SK-N-MC (cell line): ENCODE results near the gene WNK1.
A peak's percentile ranks its signal among the peaks of the same experiment; 100 is the strongest.

ENCODE experiments used
- DNase-seq: peaks from one replicate; pipeline ENCODE4 v3.0.0-alpha.2; 2011; ENCODE audit warnings: low read depth, low spot score
- H3K27ac ChIP-seq: fragments of 200-600 bp; sonication (generic); 2 replicates; pipeline ENCODE4 v1.5.1; 2016; ENCODE audit warnings: mixed run types
- H3K36me3 ChIP-seq: fragments of 200-600 bp; sonication (generic); 2 replicates; pipeline ENCODE4 v1.6.1; 2017; ENCODE audit warnings: antibody characterized with exemption, low read length, mixed read lengths; ENCODE audit not compliant: insufficient read depth
- H3K4me3 ChIP-seq: fragments of 200-600 bp; sonication (generic); 2 replicates; pipeline ENCODE4 v1.5.1; 2016
- H3K9ac ChIP-seq: fragments of 200-600 bp; sonication (generic); 2 replicates; pipeline ENCODE4 v1.8.0; 2017; ENCODE audit warnings: mixed run types, mixed read lengths; ENCODE audit not compliant: insufficient read length
- H3K9me3 ChIP-seq: fragments of 200-600 bp; sonication (generic); 2 replicates; pipeline ENCODE4 v1.6.1; 2017; ENCODE audit warnings: low read depth, mild to moderate bottlenecking, antibody characterized with exemption, low read length, moderate library complexity, mixed read lengths
- EZH2 ChIP-seq: fragments of 200-600 bp; sonication (generic); IDR thresholded peaks from one replicate; pipeline ENCODE4 v1.6.1; 2017; ENCODE audit warnings: antibody characterized with exemption
- FOXP2 ChIP-seq: optimal IDR thresholded peaks from 2 replicates; pipeline ENCODE3; 2011; ENCODE audit warnings: mild to moderate bottlenecking, moderate library complexity; ENCODE audit not compliant: insufficient read depth; ENCODE audit errors: extremely low read length, control extremely low read depth
- POLR2AphosphoS5 ChIP-seq: IDR thresholded peaks from 2 replicates; pipeline ENCODE4 v1.6.1; 2012; ENCODE audit warnings: mild to moderate bottlenecking, low read depth, low read length, borderline replicate concordance

Gene WNK1

GRCh38 chr12:753611-754472 lies 1.5 kb downstream of the WNK1 start:
- no peak for TF ChIP-seq POLR2AphosphoS5
- no peak for TF ChIP-seq FOXP2
- TF ChIP-seq EZH2, result no peak
- DNase-seq, result no peak
- H3K9me3 ChIP-seq, result no peaks in the 10 kb centered on the region
- H3K9ac ChIP-seq, result peak overlapping the region; percentile 81
- H3K4me3 ChIP-seq, result peak overlapping the region; percentile 80
- no peaks in the 10 kb centered on the region for H3K36me3 ChIP-seq
- no peak overlapping the region for H3K27ac ChIP-seq

- Histone ChIP-seq H3K9me3 (no peaks in the 10 kb centered on the region), H3K4me3 (peak overlapping the region; percentile 80), H3K27ac (no peak overlapping the region), H3K36me3 (no peaks in the 10 kb centered on the region), H3K9ac (peak overlapping the region; percentile 81)
- no peak for DNase-seq
- no peak for TF ChIP-seq POLR2AphosphoS5
- TF ChIP-seq EZH2, result no peak
- TF ChIP-seq FOXP2, result no peak
These were observed 2.1 kb downstream of the WNK1 start for GRCh38 chr12:754473-754820.

- Histone ChIP-seq H3K36me3 (no peaks in the 10 kb centered on the region), H3K27ac (no peak overlapping the region), H3K9ac (peak overlapping the region; percentile 81), H3K9me3 (no peaks in the 10 kb centered on the region), H3K4me3 (peak overlapping the region; percentile 80)
- no peak for DNase-seq
- TF ChIP-seq EZH2, result no peak
- TF ChIP-seq POLR2AphosphoS5, result no peak
- TF ChIP-seq FOXP2, result no peak
These were observed 2.6 kb downstream of the WNK1 start for GRCh38 chr12:754851-755562.

- H3K9me3 ChIP-seq, result no peaks in the 10 kb centered on the region
- DNase-seq, result no peak
- no peak overlapping the region for H3K4me3 ChIP-seq
- H3K9ac ChIP-seq, result no peak overlapping the region
- peaks cover 3% of the 10 kb centered on the region; the same call in 1 of the 2 replicates for H3K36me3 ChIP-seq
- TF ChIP-seq POLR2AphosphoS5, result no peak
- no peak for TF ChIP-seq EZH2
- no peak for TF ChIP-seq FOXP2
- H3K27ac ChIP-seq, result no peak overlapping the region
These were observed 7.2 kb downstream of the WNK1 start for GRCh38 chr12:759628-760027.

- H3K9ac ChIP-seq, result no peak overlapping the region
- peaks cover 3% of the 10 kb centered on the region; the same call in 1 of the 2 replicates for H3K36me3 ChIP-seq
- H3K4me3 ChIP-seq, result no peak overlapping the region
- TF ChIP-seq POLR2AphosphoS5, result no peak
- no peak for TF ChIP-seq FOXP2
- TF ChIP-seq EZH2, result no peak
- no peak overlapping the region for H3K27ac ChIP-seq
- no peaks in the 10 kb centered on the region for H3K9me3 ChIP-seq
- no peak for DNase-seq
These were observed 8.9 kb downstream of the WNK1 start for GRCh38 chr12:761256-761655.

- TF ChIP-seq FOXP2 (no peak), EZH2 (no peak), POLR2AphosphoS5 (no peak)
- H3K9ac ChIP-seq, result no peak overlapping the region
- H3K36me3 ChIP-seq, result peaks cover 3% of the 10 kb centered on the region; the same call in 1 of the 2 replicates
- H3K9me3 ChIP-seq, result no peaks in the 10 kb centered on the region
- DNase-seq, result no peak
- no peak overlapping the region for H3K27ac ChIP-seq
- H3K4me3 ChIP-seq, result no peak overlapping the region
These were observed 13.5 kb downstream of the WNK1 start for GRCh38 chr12:765840-766239.

- Histone ChIP-seq H3K27ac (no peak overlapping the region), H3K9me3 (no peaks in the 10 kb centered on the region), H3K4me3 (no peak overlapping the region), H3K36me3 (no peaks in the 10 kb centered on the region), H3K9ac (no peak overlapping the region)
- no peak for DNase-seq
- TF ChIP-seq POLR2AphosphoS5 (no peak), FOXP2 (no peak), EZH2 (no peak)
These were observed 16.1 kb downstream of the WNK1 start for GRCh38 chr12:768434-768833.

- no peak for DNase-seq
- no peak overlapping the region for H3K9ac ChIP-seq
These were observed 18.1 kb downstream of the WNK1 start for GRCh38 chr12:770479-770878.

More at GRCh38 chr12:770479-770878, 18.1 kb downstream of the WNK1 start:
- H3K9me3 ChIP-seq, result no peaks in the 10 kb centered on the region
- H3K27ac ChIP-seq, result 0 out of 2 replicates have a peak overlapping the region, but pooled peaks have one; percentile 19
- TF ChIP-seq FOXP2 (no peak), POLR2AphosphoS5 (peak; percentile 34; the same call in 1 of the 2 replicates)
- no peaks in the 10 kb centered on the region for H3K36me3 ChIP-seq
- H3K4me3 ChIP-seq, result no peak overlapping the region; the same call in 1 of the 2 replicates
